Hepatic stellate cell (primary cell): Measurements from ENCODE around the gene SLC7A5.
A peak's percentile ranks its signal among the peaks of the same experiment; 100 is the strongest.
"Not testable (repeated sequence)": the region's sequence is repeated elsewhere in the genome, so short reads cannot be mapped to it uniquely, and the experiment has no call there.

ENCODE experiments used
- DNase-seq: peaks from one replicate; pipeline ENCODE4 v3.0.0; 2011; ENCODE audit warnings: low spot score

SLC7A5 gene

DNA sequence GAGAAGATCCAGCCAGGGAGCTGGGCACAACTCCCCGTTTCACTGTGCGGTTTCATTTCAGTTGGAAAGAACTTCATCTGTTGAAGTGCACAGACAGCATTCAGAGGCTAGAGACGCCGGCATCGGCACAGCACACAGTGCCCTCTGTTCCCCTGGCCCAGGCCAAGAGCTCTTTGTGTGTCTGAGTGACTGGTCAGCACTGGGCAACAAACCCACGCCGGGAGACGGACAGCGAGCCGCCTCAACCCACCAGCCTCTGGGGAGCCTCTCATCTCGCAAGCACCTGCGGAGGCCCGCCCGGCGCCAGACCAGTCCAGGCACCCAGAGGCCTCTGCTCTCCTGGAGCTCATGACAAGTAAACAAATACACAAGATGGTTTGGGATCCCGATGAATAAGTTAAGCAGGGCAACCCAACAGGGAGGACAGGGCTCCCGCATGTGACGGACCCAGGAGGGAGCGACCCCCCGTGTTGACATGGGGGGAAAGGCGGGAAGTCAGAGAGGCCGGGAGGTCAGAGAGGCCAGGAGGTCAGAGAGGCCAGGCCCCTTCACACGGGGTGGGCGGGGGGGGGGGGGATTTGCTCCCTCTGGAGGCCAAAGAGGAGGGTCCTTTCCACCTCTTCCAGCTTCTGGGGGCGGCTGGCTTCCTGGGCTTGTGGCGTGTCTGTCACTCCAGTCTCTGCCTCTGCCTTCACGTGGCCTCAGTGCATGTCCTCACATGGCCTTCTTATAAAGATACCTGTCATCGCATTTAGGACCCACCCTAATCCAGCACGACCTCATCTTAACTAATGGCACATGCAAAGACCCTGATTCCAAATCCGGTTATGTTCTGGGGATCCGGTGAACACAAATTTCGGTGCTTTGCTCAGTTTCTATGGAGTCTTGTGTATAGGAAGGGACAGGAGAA, 77.8 kb downstream of the SLC7A5 start:
- no peak for DNase-seq

GRCh38 chr16:87790292-87791100, 78.8 kb downstream of the SLC7A5 start:
- DNase-seq, result no peak

DNA sequence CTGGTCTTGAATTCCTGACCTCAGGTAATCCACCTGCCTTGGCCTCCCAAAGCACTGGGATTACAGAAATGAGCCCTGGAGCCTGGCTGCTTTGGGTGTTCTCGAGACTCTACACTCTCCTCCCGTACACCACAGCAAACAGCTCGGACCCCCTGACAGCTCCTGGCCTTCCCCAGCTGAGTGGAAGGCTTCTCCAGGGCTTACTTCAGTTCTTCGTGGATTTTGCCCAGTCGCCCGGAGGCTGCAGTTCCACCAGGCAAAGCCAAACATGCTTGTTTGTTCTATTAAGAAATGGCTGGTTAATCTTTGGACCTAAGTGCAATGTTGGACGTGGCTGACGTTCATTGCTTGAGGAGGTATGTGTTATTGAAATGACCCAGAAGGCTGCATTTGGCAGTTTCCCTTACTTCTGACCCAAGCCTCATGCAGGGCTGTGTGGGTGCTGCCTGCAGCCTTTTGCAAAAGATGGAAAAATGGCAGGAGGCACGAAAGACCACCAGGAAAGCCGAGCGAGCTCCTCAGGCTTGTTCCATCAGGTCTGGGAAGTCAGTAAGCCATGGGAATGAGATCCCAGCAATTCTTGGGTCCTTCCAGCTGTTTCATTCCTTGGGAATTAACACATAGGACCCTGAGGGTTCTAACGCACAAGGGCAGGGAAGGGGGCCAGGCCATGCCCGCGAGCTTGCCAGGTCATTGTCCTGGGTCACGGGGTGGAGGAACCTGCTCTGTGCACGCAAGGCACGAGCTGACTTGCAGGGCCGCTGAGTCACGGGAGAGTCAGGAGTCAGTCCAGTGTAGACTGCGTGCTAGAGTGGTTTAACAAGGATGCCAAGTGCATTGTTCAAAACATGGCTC, 79.6 kb downstream of the SLC7A5 start:
- DNase-seq, result peak; percentile 60

DNA sequence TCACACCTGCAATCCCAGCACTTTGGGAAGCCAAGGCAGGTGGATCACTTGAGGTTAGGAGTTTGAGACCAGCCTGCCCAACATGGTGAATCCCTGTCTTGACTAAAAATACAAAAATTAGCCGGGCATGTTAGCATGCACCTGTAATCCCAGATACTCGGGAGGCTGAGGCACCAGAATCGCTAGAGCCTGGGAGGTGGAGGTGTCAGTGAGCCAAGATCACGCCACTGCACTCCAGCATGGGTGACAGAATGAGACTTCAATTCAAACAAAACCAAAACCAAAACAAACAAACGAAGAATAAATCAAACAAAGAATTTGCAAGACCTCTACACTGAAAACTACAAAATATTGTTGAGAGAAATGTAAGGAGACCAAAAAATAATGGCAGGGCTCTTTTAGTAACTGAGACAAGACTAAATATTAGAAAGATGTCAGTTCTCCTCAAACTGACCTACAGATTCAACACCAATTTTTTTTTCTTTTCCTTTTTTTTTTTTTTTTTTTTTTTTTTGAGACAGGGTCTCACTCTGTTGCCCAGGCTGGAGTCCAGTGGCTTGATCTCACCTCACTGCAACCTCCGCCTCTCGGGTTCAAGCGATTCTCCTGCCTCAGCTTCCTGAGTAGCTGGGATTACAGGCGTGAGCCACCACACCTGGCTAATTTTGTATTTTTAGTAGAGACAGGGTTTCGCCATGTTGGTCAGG, 80.4 kb downstream of the SLC7A5 start:
- not testable (repeated sequence) for DNase-seq

- DNase-seq, result not testable (repeated sequence)
Measured at GRCh38 chr16:87787451-87788091, 81.7 kb downstream of the SLC7A5 start.

GRCh38 chr16:87784812-87785211, 84.5 kb downstream of the SLC7A5 start:
- DNase-seq, result peak; percentile 53

DNA sequence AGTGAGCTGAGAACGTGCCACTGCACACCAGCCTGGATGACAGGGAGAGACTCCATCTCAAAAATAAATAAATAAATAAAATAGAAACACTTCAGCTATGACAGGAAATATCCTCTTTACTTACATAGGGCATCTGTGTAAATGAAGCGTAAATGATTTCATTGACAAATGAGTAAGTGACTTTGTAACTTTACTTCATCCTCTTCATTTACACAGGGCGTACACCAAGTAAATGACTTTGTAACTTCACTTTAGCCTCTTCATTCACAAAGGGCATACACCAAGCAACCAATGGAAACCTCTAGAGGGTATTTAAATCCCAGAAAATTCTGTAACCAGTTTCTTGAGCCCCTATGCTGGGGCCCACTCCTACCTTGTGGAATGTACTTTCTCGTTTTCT, 87.3 kb downstream of the SLC7A5 start:
- no peak for DNase-seq

- no peak for DNase-seq
Measured at GRCh38 chr16:87780385-87780989, 88.8 kb downstream of the SLC7A5 start.
